ENCODE results near the gene VPS37C. TPM values are rescaled to one million over a fixed set of nuclear protein-coding genes. Genes with fewer than 3 reads are reported as not detected.

The VPS37C gene
- polyA plus RNA-seq, 2 of the 4 experiments (the other 2 are of a cell fraction), result 8.9 to 11.3 TPM

- WGBS (ENCODE audit: missing lambda C conversion rate), result 74% methylated on average over 17 of the region's 17 CpGs
- H3K4me3 ChIP-seq, result no peak overlapping the region
- FAIRE-seq, result no peak
- no peaks in the 10 kb centered on the region for H3K9me3 ChIP-seq
- ChIA-PET CTCF (interaction anchor here (0.7 to 1.3 kb wide), 3 partner anchors 63 to 293 kb away, joined by 3 to 7 read pairs (median 3); no protein-coding TSS in a partner anchor), POLR2A (no interaction called here)
- TF ChIP-seq ESRRA (IDR thresholded peaks at IDR 0.05; ENCODE audit: borderline replicate concordance, low read length) (no peak), RAD21 (conservative IDR thresholded peaks at IDR 0.05 in 1 of 2, IDR thresholded peaks at IDR 0.05 in 1 of 2) (no peak), HDAC2 (IDR thresholded peaks at IDR 0.05) (no peak), CHD2 (IDR thresholded peaks at IDR 0.05; ENCODE audit: low read length, partially characterized antibody) (no peak), HOXB13 (CRISPR knock-in tag; IDR thresholded peaks at IDR 0.05; ENCODE audit: low read depth) (no peak), PBX3 (IDR thresholded peaks at IDR 0.05) (no peak), JUNB (IDR thresholded peaks at IDR 0.05) (no peak), SMC3 (IDR thresholded peaks at IDR 0.05) (no peak), USF2 (IDR thresholded peaks at IDR 0.05) (no peak), ZC3H11A (IDR thresholded peaks at IDR 0.05) (no peak), ZNF302 (CRISPR knock-in tag; IDR thresholded peaks at IDR 0.05) (no peak), MAFK (IDR thresholded peaks at IDR 0.05; ENCODE audit: partially characterized antibody) (no peak)
- H3K4me1 ChIP-seq, result peaks cover 8% of the 10 kb centered on the region
- no peak overlapping the region for H3K27ac ChIP-seq
- no peak for ATAC-seq
- no peak overlapping the region for H3K4me2 ChIP-seq
- no peak for DNase-seq (ENCODE audit: low read depth in 1 of 2, low spot score in 1 of 2)
Observed at GRCh38 chr11:61124574-61125309, 36.5 kb downstream of the VPS37C start.

- FAIRE-seq, result no peak
- POLR2A ChIA-PET, result no interaction called here
Observed at GRCh38 chr11:61123775-61124571, 37.3 kb downstream of the VPS37C start.

More at GRCh38 chr11:61123775-61124571, 37.3 kb downstream of the VPS37C start:
- CTCF ChIA-PET, result interaction anchor here (0.7 kb wide), 1 partner anchor 208 kb away, joined by 3 read pairs; no protein-coding TSS in a partner anchor
- Histone ChIP-seq H3K27ac (no peak overlapping the region), H3K4me1 (peaks cover 8% of the 10 kb centered on the region), H3K4me3 (no peak overlapping the region), H3K9me3 (no peaks in the 10 kb centered on the region), H3K4me2 (no peak overlapping the region)
- WGBS (ENCODE audit: missing lambda C conversion rate), result 76% methylated on average over 10 of the region's 13 CpGs
- DNase-seq (ENCODE audit: low read depth in 1 of 2, low spot score in 1 of 2) (no peak), ATAC-seq (no peak)
- TF ChIP-seq MAX (IDR thresholded peaks at IDR 0.05), result no peak
- no peak for TF ChIP-seq EHF (CRISPR knock-in tag; IDR thresholded peaks at IDR 0.05)
- no peak for TF ChIP-seq CTCF (IDR thresholded peaks at IDR 0.05)
- no peak for TF ChIP-seq NPAS2 (CRISPR knock-in tag; IDR thresholded peaks at IDR 0.05; ENCODE audit: borderline replicate concordance)
- no peak for TF ChIP-seq HOXB5 (CRISPR knock-in tag; IDR thresholded peaks at IDR 0.05)
- TF ChIP-seq BHLHE40 (IDR thresholded peaks at IDR 0.05; ENCODE audit: low read depth, low read length), result no peak
- TF ChIP-seq POLR2A (IDR thresholded peaks at IDR 0.05; ENCODE audit: low read length), result no peak
- TF ChIP-seq HMGXB4 (CRISPR knock-in tag; IDR thresholded peaks at IDR 0.05; ENCODE audit: borderline replicate concordance), result no peak
